ENCODE measurements around the gene GATC.
"Not testable (repeated sequence)": the region's sequence is repeated elsewhere in the genome, so short reads cannot be mapped to it uniquely, and the experiment has no call there.

GATC gene

DNA sequence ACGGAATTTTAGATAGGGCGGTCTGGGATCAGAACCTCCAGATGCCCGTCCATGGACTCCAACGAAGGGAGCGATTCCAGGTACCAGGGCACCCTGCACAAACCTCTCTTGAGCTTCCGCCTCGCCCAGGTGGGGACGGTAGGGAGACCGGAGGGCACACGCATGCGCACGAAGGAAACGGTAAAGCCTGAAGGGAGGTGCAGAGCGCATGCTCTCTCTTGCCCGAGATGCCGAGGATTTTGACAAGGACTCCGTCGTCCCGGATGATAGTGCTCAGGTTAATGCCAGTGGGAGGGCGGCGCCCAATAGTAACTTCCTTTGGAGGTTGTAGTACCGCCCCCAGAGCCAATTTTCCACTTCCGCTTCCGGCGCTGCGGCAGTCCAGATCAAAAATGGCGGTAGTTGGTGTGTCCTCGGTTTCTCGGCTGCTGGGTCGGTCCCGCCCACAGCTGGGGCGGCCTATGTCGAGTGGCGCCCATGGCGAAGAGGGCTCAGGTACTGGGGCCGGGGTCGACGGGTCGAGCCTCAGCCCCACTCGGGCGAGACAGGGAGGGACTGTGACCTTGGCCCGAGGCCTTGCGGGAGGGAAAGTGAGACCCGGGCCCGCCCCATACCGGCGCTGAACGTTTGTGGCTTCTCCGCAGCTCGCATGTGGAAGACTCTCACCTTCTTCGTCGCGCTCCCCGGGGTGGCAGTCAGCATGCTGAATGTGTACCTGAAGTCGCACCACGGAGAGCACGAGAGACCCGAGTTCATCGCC is 8.3 kb upstream of the GATC start, which contains the start of gene COX6A1:
Gene COX6A1, plus strand, starts transcription at position 379 of the 760 bp plus-strand sequence. Its CDS starts 14 bp downstream, at position 393.
- peak; percentile 96 for DNase-seq (ENCODE audit: low spot score)

DNA sequence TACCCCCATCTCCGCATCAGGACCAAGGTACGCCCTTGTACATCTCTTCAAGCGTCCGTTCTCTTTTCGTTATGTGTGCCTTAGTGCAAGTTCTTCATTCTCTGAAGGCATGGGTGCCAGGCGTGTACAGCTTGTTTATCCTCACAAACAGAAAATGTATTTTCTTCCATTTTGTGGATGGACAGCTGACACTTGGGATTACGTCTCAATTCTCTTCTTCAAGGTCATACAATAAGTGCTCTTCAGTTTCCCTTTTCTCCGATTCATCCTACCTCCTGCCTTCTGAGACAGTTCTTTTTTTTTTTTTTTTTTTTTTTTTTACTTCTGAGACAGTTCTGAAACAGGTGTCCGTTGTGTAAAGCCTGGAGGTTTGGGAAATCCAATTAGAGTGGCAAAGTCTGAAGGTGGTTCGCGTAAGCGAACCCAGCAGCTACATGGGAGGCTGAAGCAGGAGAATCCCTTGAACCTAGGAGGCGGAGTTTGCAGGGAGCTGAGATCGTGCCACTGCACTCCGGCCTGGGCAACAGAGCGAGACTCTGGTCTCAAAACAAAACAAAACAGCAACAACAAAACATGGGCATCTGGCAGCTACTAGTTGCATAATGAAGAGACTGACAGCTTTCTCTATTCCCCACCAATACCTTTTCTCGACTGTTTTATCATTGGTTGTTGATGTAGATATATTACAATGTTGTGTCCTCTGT is 7.6 kb upstream of the GATC start:
- DNase-seq (ENCODE audit: low spot score) = no peak

DNA sequence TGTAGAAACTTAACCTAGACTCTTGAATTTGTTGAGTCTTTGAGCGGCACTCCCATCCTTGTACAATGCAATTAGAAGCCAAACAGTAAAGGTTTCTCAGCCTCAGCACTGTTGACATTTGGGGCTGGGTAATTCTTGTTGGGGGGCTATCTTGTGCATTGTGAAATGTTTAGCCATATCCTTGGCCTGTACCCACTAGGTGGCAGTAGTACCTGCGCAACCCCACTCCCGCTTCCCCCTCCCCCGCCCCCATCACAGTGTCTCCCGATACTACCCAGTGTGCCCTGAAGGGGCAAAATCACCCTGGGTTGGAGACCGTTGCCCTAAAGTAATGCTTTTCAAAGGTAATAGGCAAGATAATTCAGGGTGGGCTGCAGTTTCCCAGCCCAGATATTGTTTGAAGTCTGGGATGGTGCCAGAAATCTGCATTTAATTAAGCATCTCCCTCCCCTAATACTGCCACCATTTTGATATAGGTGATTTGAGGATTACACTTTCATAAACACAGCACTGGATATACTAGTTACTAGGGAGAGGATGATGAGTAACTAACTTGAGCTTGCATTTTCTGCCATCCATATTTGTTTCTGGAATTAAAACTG is 6.5 kb upstream of the GATC start:
- DNase-seq (ENCODE audit: low spot score) = no peak

DNA sequence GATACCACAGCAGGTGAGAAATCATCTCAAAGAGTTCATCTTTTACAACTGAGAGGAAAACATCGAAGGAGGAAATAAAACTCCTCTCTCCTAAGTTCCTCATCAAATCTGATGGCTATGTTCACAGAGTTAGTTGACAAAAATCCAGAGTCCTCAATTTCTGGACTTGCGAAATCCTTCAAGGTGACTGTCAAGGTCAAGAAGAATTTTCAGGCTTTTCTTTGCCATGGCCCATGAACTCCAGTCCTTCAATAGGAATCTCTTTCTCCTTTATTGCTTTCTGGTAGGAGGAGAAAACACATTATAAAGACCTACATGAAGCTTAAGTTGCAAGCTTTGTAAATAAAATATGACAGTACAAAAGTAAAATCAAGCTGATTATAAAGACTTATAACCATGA is 1.6 kb upstream of the GATC start:
- no peak for DNase-seq (ENCODE audit: low spot score)

DNA sequence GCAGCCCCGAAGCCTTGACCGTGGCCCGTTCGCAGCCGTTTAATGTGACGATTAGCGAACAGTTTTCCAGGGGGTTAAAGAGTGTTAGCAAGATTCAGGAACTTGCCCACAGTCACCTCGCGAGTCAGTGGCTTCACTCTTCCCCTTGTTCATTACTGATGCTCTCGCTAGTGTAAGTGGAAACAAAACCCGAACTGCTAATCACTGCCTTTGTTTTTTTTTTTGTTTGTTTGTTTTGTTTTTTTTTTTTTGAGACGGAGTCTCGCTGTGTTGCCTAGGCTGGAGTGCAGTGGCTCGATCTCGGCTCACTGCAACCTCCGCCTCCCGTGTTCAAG is 567 bp downstream of the GATC start:
- DNase-seq (ENCODE audit: low spot score) = not testable (repeated sequence)

- no peak for DNase-seq (ENCODE audit: low spot score)
These were observed 1.7 kb downstream of the GATC start for GRCh38 chr12:120447992-120448391.

DNA sequence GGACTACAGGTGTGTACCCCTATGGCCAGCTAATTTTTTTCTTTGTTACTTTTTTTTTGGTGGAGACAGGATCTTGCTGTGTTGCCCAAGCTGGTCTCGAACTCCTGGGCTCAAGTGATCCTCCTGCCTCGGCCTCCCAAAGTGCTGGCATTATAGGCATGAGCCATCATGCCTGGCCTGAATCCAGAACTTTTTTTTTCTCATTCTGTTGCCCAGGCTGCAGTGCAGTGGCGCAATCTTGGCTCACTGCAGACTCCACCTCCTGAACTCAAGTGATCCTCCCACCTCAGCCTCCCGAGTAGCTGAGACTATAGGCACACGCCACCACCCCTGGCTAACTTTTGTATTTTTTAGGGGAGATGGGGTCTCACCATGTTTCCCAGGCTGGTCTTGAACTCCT is 6.3 kb downstream of the GATC start:
- DNase-seq (ENCODE audit: low spot score) = not testable (repeated sequence)

DNA sequence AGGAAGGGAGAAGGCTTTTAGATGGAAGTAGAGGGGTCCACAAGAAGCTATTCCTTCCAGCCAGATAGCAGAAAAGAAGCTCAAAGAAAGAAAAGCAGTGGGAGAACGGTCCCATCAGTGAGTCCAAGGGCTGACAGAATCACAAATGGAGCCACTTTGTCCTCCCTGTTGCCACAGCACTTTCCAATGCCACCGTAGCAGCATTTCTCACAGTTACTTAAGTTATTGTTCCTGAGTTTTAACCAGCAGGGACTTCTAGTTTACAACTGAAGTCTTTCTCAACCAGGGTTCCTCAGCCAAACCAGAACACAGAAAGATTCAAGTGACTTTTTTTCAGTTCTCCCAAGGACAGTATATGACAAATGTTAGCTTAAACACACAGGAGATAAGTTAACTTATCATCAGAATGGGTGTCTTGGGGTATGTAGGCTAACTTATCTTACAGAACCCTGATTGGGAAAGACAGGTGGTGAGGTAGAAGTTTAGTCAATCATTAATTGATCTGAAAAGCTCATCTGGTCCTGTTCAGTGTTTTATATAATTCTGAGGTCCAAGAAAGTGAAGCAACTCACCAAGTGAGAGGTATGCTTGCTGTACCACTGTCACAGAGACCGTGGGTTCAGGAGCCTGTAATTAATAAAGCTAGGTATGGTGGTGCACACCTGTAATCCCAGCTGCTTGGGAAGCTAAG is 7.0 kb downstream of the GATC start:
- no peak for DNase-seq (ENCODE audit: low spot score)

GRCh38 chr12:120453977-120454376 is 7.7 kb downstream of the GATC start:
- no peak for DNase-seq (ENCODE audit: low spot score)

DNA sequence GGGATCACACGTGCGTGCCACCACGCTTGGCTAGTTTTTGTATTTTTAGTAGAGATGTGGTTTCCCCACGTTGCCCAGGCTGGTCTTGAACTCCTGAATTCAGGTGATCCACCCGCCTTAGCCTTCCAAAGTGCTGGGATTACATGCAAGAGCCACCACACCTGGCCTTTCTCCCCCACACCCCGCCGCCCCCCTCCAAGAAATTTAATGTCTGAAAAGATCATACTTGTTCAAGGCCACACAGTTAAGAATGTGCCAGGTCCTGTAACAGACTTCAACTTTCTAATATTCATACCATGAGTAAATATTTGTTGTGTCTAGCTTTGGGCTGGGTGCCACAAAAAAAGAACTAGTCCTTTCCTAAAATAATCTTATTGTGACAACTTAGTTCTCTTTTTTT is 9.1 kb downstream of the GATC start:
- no peak for DNase-seq (ENCODE audit: low spot score)

DNA sequence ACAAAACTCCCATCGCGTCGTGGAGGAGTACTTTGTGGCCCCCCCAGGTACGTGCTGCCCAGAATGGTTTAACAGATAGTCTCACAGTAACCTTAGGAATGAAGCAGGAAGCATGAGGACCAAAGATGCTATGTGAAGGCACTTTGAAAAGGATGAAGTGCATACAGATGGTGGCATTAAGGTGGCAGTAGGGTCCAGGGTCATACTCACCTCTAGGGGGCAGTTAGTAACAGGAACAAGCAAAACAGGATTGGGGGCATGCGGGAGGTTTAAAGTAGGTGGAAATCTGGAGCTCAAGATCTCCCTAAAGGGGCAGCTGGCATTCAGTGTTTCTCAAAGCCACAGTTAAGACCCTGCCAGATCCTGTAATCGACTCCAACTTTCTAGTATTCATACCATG is 10.9 kb downstream of the GATC start:
- DNase-seq (ENCODE audit: low spot score) = no peak

DNA sequence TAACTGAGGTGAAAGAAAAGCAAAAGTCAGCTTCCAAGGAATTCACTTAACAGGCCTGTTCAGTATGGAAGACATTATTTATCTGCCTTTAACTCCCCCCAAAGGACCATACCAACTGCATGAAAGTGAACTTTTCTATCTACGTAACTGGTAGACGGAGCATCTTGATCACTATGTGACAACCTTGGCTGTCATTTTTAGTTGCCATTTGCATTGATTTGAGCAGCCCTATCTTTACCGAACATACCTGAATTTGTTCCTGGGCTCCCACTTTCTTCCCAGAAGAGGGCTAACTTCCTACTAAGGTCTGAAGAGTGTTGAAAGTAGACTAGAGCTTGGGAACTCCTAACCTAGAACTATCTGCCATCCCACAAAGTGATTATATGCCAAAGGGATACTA is 13.9 kb downstream of the GATC start:
- DNase-seq (ENCODE audit: low spot score) = no peak

DNA sequence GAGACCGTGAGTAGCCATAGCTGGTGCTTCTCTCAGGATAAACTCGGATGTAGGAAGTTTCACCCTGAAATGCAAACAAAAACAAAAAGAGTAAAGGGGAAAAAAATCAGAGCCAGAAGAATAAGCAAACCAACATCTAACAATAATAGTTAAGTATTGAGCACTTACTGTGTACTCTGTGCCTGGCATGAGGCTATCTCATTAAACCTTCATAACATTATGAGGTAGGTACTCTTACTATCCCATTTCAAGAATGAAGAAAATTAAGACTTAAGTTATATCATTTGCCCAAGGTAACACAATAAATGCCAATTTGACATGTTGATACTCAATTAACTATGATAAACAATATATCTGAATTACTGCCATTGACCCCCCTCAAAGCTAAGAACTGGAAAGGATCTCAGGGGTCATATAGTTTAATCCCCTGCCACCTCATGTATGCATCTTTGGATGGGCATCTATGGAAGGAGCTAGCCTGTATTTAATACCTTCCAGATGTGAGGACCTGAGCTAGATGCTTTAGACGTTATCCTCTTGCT is 15.9 kb downstream of the GATC start:
- DNase-seq (ENCODE audit: low spot score) = no peak

DNA sequence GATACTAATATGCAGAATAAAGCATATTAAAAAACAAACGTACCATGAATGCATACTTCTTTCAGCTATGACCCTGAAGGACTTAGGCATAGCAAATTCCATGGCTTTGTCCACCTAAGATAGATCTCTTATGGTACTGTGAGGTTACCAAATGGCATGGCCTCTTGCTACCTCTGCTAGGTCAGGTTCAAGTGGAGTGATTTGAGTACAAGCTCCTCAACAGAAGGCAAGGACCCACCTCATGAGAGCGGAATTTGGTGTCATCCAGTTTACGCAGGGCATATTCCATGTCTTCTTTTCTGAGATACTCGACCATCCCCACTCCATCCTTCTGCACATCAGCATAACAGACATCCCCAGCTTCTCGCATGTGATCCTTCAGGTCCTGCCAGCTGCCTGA is 17.5 kb downstream of the GATC start:
- no peak for DNase-seq (ENCODE audit: low spot score)

DNA sequence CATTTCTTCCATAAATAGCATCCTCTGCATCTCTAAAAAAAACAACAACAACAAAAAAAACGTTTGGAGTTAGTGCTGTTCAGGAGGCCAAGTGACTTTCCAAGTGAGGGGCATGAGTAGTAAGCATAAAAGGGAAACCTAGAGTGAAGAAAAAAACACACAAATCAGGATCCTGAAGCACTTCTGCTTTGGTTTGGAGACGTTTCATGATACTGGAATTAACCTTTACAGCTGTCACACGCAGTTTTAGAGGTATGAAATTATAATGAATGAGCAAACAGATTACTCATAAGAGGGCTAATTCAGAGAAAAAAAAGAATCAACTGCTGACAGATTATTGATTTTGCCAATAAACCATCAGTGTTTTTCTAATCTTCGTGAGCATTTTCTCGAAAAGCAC is 19.5 kb downstream of the GATC start:
- DNase-seq (ENCODE audit: low spot score) = no peak

- no peak for DNase-seq (ENCODE audit: low spot score)
These were observed 20.5 kb downstream of the GATC start for GRCh38 chr12:120466560-120467315.

DNA sequence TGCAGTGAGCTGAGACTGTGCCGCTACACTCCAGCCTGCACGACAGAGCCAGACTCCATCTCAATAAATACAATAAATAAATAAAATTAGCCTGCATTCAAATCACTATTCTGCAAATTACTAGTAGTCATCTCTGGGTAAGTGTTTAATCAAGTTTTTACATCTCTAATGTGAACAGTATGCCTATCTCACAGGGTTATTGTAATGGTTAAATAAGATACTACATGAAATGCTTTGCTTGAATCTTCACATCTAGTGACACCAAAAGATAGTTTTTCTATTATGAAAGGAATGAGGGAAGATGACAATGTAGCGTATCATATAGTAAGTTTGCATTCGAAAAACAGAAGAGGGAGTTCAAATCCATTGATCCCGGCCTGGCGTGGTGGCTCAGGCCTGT is 21.2 kb downstream of the GATC start:
- no peak for DNase-seq (ENCODE audit: low spot score)

DNA sequence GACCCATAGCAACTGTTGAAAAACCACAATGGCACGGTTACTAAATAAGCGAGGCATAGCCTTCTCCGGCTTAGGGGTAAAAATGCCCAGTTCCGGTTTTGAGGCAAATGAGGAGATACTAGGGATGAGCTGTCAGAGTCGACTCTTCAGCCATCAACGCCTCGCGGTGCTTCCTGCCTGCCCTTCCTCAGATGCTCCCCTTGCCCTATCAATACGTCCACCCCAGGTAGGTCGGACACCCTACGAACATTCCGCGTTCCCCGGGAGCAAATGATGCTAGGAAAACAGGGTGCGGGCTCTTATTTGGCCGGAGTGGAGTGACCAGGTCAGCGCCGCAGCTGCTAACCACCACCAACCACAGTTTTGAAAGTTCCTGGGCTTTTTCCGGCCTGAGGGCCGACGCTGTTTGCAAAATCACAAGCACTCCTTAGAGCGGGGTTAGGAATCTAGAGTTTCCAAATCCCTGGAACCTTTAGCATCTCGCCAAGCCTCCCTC is 22.1 kb downstream of the GATC start:
- DNase-seq (ENCODE audit: low spot score) = no peak

DNA sequence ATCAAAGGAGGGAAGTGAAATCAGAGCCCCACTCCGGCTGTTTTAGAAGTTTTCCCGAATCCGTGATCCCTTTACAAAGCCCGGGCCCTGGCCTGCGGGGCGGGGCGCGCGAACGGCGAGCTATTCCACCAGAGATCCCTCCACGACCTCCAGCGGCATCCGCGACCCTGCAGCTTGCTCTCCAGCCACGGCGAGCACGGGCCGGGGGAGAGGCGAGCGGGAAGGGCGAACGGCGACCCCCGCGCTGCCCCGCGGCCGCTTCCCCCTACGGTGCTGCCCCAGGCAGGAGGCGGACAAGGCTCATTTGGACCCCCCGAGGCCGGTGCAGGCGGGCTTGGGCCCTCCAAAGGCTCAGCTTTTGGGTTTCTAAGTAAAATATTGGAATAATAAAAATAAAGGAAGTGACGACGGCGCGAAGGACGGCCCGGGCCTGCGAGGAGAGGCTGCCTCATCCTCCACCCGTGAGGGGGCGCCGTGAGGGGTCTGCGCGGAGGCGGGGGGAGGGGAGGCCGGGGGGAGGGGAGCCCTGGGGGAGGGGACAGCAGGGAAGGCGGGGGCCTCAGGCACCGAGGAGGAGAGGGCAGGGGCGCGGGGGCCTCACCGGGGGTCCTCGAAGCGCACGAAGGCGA is 22.7 kb downstream of the GATC start:
- DNase-seq (ENCODE audit: low spot score) = no peak

DNA sequence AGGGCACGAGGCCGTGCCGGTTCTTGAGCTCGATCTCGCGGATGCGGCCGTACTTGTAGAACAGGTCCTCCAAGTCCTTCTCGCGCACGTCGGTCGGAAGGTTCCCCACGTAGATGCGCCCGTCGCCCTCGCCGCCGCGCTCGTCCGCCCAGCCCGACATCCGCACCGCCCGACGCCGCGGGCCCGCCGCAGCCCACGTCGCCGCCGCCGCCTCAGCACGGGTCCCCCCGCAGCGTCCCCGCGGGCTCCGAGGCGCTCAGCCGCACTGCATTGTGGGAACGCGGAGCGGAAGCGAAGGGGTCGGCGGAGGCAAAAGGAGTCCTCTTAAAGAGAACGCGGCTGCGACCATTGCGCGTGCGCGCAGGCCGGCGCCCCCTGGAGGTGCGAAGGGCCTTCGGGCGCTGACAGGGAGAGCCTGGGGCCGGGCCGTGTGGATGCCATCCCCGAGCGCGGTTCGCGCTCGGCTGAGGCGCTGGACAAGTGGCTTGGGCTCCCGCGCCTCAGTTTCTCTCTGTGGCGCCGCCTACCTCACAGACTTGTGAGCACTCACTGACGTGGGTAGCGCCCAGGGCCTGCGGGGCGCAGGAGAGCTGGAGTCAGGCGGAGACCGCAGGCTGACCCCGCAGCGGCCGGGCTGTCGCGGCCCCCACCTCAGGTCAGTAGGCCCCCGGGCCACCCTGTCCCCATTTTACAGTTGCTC is 23.4 kb downstream of the GATC start, which contains the start of gene SRSF9:
Gene SRSF9, minus strand, starts transcription at position 299 of the 700 bp plus-strand sequence. Its CDS starts 139 bp downstream, at position 160.
- peak; percentile 97 for DNase-seq (ENCODE audit: low spot score)

All from pons (tissue), 1 donor.